ENCODE data around the gene LRRC28. TPM values are rescaled to one million over a fixed set of nuclear protein-coding genes. Genes with fewer than 3 reads are reported as not detected.

Gene LRRC28
- polyA plus RNA-seq, 4 donors: 24.1 to 36.5 (median 33.4) TPM

DNA sequence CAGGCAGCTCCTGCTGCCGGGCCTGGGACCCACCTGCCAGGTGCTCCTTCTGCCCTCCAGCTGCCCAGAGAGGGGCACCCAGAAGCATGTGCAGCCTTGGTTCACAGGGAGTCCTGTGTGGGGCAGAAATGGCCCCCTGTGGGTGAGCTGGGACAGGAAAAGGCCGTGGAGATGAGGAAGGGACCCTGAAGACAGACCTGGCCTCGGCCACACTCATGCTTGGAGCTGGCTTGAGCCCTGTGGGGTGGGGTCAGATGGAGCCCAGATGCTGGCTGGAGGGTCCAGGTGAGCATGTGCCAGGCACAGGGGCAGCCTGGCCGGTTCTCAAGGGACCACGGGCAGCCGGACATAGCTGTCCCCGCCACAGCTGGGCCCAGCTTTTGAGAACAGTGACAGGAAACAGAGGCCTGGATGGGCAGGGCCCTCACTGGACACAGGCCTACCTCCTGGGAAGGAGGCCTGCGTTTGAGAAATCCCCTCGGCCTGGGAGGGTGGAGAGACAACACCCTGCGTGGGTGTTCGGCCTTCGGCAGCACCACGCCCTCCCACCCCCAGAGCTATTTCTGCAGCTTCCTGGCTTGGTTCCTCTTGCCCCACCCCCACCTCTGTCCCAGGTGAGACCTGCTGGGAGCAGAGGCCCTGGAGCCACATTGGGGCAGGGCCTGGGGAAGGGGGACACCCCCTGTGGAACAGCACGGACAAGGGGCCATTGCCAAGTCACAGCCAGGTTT is 181.9 kb downstream of the LRRC28 start:
- no peak for DNase-seq (ENCODE audit: low read depth in 4 of 4, low spot score in 3 of 4)

DNA sequence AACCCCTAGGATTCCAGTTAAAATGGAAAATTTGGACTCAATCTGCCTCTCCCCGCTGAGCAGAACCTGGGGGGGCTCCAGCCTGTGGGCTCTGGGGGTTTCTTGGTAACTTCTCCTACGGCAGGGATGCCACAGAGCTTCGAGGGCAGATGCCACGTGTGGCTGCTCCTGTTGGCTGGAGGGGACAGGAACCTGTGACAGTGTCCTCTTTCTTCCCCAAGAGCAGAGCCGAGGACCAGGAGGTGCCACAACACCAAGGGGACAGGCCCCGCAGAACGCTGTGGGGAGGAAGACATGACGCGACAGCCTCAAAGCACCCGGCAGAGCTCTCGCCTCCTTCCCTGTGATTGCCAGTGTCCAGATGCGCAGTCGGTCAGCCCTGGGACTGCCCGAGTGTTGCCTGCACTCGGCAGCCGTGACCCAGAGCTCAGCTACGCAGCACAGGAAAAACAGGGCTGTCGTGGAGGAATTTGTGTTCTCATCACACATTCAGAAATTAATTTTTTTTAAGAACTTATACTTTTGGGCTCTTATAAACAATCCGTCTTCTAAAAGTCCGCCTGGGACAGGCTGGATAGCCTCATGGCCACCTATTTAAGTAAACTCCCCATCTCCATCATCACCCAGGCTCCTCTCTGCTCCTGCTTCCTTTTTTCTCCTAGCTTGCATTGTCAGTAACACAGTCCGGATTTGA is 182.6 kb downstream of the LRRC28 start:
- no peak for DNase-seq (ENCODE audit: low read depth in 4 of 4, low spot score in 3 of 4)

DNA sequence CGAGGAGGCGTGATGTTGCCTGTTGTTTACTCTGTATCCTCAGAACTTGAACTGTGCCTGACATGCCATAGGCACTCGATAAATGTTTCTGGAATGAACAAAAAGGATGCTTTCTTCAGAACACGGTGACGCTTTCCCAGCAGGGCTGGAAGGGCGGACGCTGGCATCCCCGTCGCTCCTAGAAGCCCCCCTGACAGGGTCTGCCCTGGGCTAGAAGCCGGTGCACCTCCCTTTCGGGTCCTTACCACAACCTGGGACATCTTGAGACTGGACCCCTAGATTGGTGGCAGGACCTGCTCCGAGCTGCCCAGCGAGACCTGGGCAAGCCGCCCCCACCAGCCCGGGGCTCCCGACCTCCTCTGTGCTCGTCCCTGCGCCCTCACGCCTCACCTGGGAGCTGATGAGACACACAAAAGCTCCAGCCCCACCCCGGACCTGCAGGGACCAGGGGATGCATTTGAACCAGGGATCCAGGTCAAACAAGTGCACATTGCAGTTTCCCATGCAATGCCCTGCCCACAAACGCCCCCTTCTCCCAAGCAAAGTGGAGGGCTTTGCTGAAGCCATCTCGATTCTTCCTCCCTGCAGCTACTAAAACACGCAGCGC is 183.3 kb downstream of the LRRC28 start:
- DNase-seq (ENCODE audit: low read depth in 4 of 4, low spot score in 3 of 4): no peak

DNA sequence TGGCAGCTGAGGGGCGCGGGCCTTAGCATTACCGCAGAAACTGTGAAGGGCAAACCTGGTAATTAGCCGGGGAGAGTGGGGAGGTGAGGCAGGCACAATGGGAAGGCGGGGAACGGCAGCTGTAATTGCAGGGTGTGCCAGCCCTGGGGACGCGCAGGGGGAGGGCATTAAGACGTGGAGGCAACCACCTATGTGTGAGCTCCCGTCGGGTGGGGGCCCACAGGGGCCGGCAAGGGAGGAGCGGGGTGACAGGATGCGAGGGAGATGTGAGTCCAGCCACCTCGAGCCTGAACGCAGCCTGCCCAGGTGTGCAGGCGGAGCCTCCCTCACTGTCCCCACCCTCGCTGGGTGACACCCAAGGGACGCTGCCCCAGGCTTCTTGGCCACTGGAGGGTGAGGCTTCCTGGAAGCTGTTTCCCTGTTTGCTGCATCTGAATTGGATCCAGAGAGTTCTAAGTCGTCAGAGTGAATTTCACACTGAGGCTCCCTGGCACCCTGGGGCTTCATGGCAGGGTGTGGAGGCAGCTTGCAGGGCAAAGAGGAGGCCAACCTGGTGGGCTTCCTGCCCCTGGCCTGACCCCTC is 183.9 kb downstream of the LRRC28 start:
- no peak for DNase-seq (ENCODE audit: low read depth in 4 of 4, low spot score in 3 of 4)

DNA sequence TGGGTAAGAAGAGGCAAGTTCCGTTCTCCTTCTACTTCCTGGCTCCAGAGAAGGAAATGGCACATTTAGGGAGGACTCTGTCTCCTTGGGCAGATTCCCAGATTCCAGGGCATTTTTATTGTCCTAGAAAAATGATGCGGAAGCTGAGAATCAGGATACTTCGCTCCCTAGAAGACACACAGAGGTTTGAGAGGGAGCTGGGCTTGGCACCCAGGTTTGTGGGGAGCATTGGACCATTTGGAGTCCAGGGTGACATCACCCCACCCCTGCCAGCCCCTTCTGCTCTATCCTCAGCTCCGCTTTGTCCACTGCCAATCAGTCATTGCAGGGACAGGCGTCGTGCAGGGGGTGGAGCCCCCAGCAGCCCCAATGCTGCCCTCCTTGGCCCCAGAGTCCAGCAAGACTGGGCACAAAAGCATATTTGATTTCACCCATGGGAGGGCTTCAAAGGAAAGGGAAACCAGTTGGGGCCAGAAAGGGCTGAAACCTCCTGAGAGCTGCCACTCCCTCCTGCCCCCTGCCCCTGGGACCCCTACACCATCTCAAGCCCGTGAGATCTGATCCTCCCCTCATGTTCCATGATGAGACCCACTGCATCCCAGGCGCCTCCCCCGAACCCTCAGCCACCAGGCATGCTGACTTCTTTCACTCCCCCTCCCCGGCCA is 184.7 kb downstream of the LRRC28 start:
- DNase-seq (ENCODE audit: low read depth in 4 of 4, low spot score in 3 of 4): no peak

DNA sequence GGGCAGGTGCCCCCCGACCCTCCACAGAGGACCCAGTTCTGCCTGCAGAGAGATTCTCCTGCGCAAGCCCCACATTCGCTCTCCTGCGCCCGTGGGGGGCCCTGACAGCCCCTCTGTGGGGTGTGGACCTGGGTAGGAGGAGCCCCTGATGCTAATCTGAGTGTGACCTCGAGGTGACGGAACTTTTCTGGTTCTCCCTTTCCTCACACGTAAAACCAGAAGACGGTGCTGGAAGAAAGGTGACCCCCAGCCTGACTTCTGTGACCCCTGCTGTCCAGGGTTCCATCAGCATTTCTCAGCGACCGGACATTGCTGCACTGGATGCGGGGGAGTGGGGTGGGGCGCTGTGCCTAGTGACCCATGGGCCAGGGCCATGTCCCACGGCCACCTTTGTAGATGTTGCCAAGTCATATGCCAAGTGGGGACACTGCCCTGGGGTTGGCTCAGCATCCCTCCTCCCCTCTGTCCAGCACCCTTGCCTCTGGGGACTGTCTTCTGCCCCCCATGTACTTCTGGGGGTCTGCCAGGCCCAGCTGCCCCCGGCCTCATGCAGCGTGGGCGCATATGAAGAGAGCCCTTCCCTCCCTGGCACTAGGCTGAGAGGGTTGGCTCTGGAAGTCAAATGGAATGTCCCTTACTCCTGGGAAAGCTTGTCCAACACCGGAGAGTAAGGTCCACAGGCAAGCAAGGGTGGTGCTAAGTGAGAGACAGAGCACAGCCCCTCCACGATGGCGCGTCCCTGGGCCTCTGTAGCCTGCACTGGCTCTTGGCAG is 185.4 kb downstream of the LRRC28 start:
- no peak for DNase-seq (ENCODE audit: low read depth in 4 of 4, low spot score in 3 of 4)

DNA sequence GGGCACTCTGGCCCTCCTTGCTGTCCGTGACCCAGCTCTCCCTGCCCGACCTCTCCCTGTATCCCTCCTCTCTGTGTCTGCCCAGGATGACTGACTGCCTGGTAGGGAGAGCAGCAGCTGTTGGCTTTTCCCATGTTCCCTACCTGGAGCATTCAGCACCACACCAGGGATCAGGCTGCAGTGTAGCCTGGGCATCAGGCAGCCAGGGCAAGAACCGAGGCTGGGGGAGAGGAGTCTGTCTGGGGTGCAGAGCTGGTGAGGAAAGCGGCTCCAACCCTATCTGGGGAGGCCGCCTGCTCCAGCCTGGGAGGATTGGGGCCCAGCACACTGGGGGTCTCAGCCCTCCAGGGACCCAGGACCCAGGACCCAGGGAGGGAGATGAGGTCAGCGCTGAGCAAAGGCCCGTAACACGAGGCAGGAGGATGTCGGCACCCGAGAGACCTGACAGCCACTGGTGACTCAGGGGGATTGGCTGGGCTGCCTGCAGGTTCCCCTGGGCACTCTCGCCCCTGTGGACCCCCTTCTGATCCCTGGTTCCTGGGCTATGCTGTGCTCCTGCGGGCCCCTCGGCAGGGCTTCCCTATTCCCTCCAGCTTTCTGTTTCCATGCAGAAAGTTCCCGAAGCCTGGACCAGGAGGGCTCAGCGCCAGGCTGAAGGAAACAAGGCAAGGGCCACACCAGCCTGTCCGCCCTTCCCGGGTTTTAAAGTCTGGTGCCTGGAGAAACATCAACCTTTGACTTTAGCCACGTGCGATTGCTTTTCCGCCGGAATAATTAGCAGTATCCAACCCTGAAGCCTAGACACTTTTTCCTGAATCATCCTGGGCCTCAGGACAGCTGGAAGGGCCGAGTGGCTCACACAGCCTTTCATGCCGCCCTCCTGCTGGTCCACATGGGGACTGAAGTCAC is 186.3 kb downstream of the LRRC28 start:
- no peak for DNase-seq (ENCODE audit: low read depth in 4 of 4, low spot score in 3 of 4)

DNA sequence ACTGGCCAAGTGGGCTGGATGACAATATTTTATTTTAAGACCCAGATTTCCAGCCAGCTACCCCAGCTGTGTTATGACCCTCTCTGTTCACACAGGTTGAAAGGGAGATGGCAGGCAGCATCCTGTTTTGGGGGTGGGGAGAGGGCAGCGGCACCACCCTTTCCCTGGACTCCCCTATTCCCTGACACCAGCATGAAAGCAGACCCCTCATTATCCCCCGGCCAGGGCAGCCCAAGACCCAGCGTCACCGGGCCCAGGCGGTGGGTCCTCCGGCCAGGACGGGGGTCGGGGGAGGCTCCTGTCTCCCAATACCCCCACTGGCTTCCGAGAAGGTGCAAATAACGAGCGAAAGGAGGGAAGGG is 186.9 kb downstream of the LRRC28 start:
- DNase-seq (ENCODE audit: low read depth in 4 of 4, low spot score in 3 of 4): no peak

DNA sequence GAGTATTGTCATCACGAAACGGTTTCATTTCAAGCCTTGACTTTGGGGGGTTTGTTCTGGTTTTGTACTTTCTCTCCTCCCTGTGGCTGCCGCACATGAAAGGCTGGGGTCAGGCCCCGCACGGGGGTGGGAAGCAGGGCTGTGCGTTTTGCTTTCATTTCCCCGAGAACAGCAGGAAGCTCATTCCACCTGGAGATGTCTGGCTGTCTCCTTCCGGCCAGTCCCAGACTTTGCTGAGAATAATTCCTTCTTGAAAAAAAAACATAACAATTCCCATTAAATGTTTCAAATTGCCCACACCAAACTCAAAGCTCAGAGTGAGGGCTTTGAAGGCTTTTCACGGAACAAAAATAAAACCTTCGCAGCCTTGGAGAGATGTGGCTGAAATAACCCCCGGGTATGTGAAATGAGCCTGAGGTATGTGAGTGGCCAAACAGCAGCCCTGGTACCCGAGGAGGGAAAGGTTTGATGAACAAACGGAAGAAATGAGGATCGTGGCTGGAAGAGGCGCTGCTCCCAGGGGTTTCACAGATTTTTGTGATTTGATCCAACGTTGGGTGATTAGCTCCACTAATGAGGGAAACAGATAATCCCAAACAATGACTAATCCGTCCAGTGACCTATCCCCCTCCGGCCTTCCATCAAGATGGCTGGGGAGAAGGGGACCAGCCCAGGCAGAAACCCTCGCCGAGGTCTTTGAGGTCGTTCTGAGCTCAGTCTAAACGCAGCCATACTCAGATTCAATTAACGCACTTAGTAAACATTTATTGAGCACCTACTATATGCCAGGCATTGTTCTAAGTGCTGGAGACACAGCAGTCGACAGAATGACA is 187.6 kb downstream of the LRRC28 start:
- no peak for DNase-seq (ENCODE audit: low read depth in 4 of 4, low spot score in 3 of 4)

DNA sequence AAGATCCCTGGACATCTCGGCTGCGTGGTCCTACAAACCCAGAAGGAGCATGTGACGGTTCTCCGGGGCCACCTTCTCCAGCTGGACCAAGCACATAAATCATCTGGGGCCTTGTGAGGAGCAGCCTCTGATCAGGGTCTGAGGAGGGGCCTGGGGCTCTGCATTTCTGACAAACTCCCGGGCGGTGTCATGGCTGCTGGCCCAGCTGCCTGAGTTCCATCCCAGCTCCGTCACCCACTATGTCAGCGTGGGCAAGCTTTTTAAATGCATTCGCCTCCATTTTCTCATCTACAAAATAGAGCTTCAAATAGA is 188.2 kb downstream of the LRRC28 start:
- no peak for DNase-seq (ENCODE audit: low read depth in 4 of 4, low spot score in 3 of 4)

DNA sequence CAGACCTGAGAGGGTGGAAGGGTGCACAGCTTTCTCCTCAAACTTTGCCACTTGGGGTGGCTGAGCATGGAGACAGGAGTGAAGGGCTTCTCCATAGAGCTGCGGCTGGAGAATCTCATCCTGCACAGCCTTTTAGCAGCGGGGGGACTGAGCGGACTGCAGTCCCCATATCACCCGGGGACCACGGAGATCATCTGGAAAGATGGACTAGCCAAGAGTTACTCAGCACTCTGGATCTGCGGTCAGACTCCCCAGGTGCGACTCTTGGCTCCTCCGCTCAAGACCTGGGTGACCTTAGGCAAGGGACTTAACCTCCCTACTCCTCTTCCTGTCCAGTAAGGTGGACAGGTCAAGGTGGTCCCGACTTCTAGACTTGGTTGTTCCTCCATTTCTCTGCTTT is 188.7 kb downstream of the LRRC28 start:
- DNase-seq (ENCODE audit: low read depth in 4 of 4, low spot score in 3 of 4): no peak

Other genes with a start within 250 kb of the LRRC28 start
- gene PGPEP1L, start 243.7 kb upstream of the LRRC28 start, polyA plus RNA-seq (ENCODE audit: insufficient read length in 4 of 4): under 1 TPM in 2 of 4 donors, not detected in 2; 0.24 to 0.66 TPM
- gene SYNM, start 146.4 kb upstream of the LRRC28 start, polyA plus RNA-seq (ENCODE audit: insufficient read length in 4 of 4): 1 to 10 TPM; 1.8 to 3.1 (median 2.1) TPM
- 10 to 100 TPM; 28.5 to 34.9 (median 32.0) TPM for gene TTC23, start 1.9 kb upstream of the LRRC28 start, polyA plus RNA-seq (ENCODE audit: insufficient read length in 4 of 4)